Epithelial cell of umbilical artery (primary cell): ENCODE data around the gene NFX1. TPM values are rescaled to one million over a fixed set of nuclear protein-coding genes. Genes with fewer than 3 reads are reported as not detected.

Experiments
- total RNA-seq: library from RNA; depleted of rRNA; stranded (reverse); fragments of >200 nt; gene quantifications from 2 replicates; pipeline ENCODE4 v1.2.3, GENCODE V29; 2014

NFX1 gene
- 11.4 and 16.3 TPM in 2 replicates for total RNA-seq

GRCh38 chr9:33290247-33291030 lies at the start of gene NFX1:
TSS of gene NFX1 (plus strand) at chr9:33290516. CDS start at chr9:33290573, 57 bp downstream.

GRCh38 chr9:33264473-33265177 lies 25.7 kb upstream of the NFX1 start, which contains the start of the genes BAG1 and CHMP5:
TSS of gene BAG1 (minus strand) at chr9:33264708.
TSS of gene CHMP5 (plus strand) at chr9:33265049. CDS start at chr9:33265079, 30 bp downstream.

GRCh38 chr9:33402371-33402770 lies 112.1 kb downstream of the NFX1 start, which contains the start of gene AQP7:
TSS of gene AQP7 (minus strand) at chr9:33402568. CDS start at chr9:33401262, 1,306 bp downstream.

Other genes with a start within 250 kb of the NFX1 start
- 40.9 and 48.2 TPM in 2 replicates for gene SMU1, start 213.8 kb upstream of the NFX1 start, total RNA-seq
- 10.4 and 12.9 TPM in 2 replicates for gene B4GALT1, start 123.2 kb upstream of the NFX1 start, total RNA-seq
- not detected in 2 replicates for gene SPINK4, start 50.3 kb upstream of the NFX1 start, total RNA-seq
- 29.9 and 39.1 TPM in 2 replicates for gene BAG1, start 25.8 kb upstream of the NFX1 start, total RNA-seq
- gene CHMP5, start 25.5 kb upstream of the NFX1 start, total RNA-seq = 129 and 208 TPM in 2 replicates
- gene AQP7, start 112.1 kb downstream of the NFX1 start, total RNA-seq = not detected in 2 replicates
- gene AQP3, start 157.1 kb downstream of the NFX1 start, total RNA-seq = under 0.01 and 0.61 TPM in 2 replicates
- 19.2 and 22.6 TPM in 2 replicates for gene NOL6, start 183.4 kb downstream of the NFX1 start, total RNA-seq
- 2.6 and 6.2 TPM in 2 replicates for gene ANKRD18B, start 233.7 kb downstream of the NFX1 start, total RNA-seq